Stimulated activated naive CD8-positive, alpha-beta T cell treated with anti-CD3 and anti-CD28 coated beads, Interleukin-15, amount 100 ng/mL, for 72 hours (primary cell): ENCODE data around the gene MRPS25.
"Not testable (repeated sequence)": the region's sequence is repeated elsewhere in the genome, so short reads cannot be mapped to it uniquely, and the experiment has no call there.

Experiments used
- ATAC-seq: fragments of 150-1000 bp; cut with Tn5 transposase; 2 replicates; pipeline ENCODE4 v1.10.0; 2021; ENCODE audit warnings: mild to moderate bottlenecking, moderate library complexity
- DNase-seq, 2 donors: peaks; one replicate each; pipeline ENCODE4 v3.0.0; 2021 to 2022
- H3K27ac Mint-ChIP-seq, 2 donors: one replicate each; pipeline ENCODE4 v1.8.0; 2022; ENCODE audit warnings: mild to moderate bottlenecking in 2 of 2, mixed read lengths in 2 of 2, moderate library complexity in 2 of 2
- H3K27me3 Mint-ChIP-seq: one replicate; pipeline ENCODE4 v1.8.0; 2022; ENCODE audit warnings: mixed read lengths
- H3K4me1 Mint-ChIP-seq: one replicate; pipeline ENCODE4 v1.8.0; 2022; ENCODE audit warnings: mild to moderate bottlenecking, mixed read lengths
- H3K4me3 Mint-ChIP-seq, 2 donors: one replicate each; pipeline ENCODE4 v1.8.0; 2022; ENCODE audit warnings: mild to moderate bottlenecking in 2 of 2, mixed read lengths in 2 of 2, moderate library complexity in 1 of 2
- H3K9me3 Mint-ChIP-seq, 2 donors: one replicate each; pipeline ENCODE4 v1.8.0; 2022; ENCODE audit warnings: mixed read lengths in 2 of 2

The MRPS25 gene

GRCh38 chr3:15038306-15038705 is 26.8 kb downstream of the MRPS25 start:
- no peaks in the 10 kb centered on the region for H3K9me3 Mint-ChIP-seq
- H3K4me1 Mint-ChIP-seq = peaks cover 11% of the 10 kb centered on the region
- no peaks in the 10 kb centered on the region for H3K27me3 Mint-ChIP-seq
- DNase-seq = no peak
- no peak overlapping the region for H3K4me3 Mint-ChIP-seq
- ATAC-seq = no peak
- H3K27ac Mint-ChIP-seq = no peak overlapping the region

- Mint-ChIP-seq H3K27ac (peak overlapping the region; percentile 61 to 69), H3K4me3 (no peak overlapping the region), H3K4me1 (no peaks in the 10 kb centered on the region), H3K27me3 (no peaks in the 10 kb centered on the region), H3K9me3 (no peaks in the 10 kb centered on the region)
- DNase-seq (no peak), ATAC-seq (no peak)
These were observed 32.0 kb downstream of the MRPS25 start for GRCh38 chr3:15033103-15033502.

GRCh38 chr3:15032650-15033049 is 32.5 kb downstream of the MRPS25 start:
- peak overlapping the region in 1 of 2 donors; percentile 69 for H3K27ac Mint-ChIP-seq

GRCh38 chr3:15029625-15030024 is 35.5 kb downstream of the MRPS25 start:
- Mint-ChIP-seq H3K9me3 (no peaks in the 10 kb centered on the region), H3K4me1 (no peaks in the 10 kb centered on the region), H3K27me3 (no peaks in the 10 kb centered on the region), H3K4me3 (no peak overlapping the region), H3K27ac (peak overlapping the region in 1 of 2 donors; percentile 28)
- DNase-seq (no peak), ATAC-seq (no peak)

More at GRCh38 chr3:15032650-15033049, 32.5 kb downstream of the MRPS25 start:
- Mint-ChIP-seq H3K9me3 (no peaks in the 10 kb centered on the region), H3K4me1 (no peaks in the 10 kb centered on the region), H3K27me3 (no peaks in the 10 kb centered on the region), H3K4me3 (no peak overlapping the region)
- no peak for ATAC-seq
- DNase-seq = no peak

GRCh38 chr3:15023719-15024118 is 41.4 kb downstream of the MRPS25 start:
- DNase-seq = no peak
- Mint-ChIP-seq H3K4me3 (no peak overlapping the region), H3K9me3 (no peaks in the 10 kb centered on the region), H3K4me1 (no peaks in the 10 kb centered on the region), H3K27me3 (no peaks in the 10 kb centered on the region), H3K27ac (no peak overlapping the region)
- no peak for ATAC-seq

GRCh38 chr3:15023249-15023648 is 41.9 kb downstream of the MRPS25 start:
- ATAC-seq (no peak), DNase-seq (no peak)
- no peaks in the 10 kb centered on the region for H3K4me1 Mint-ChIP-seq
- H3K4me3 Mint-ChIP-seq = no peak overlapping the region
- H3K27ac Mint-ChIP-seq = no peak overlapping the region
- H3K9me3 Mint-ChIP-seq = no peaks in the 10 kb centered on the region
- H3K27me3 Mint-ChIP-seq = no peaks in the 10 kb centered on the region

GRCh38 chr3:15017191-15017590 is 47.9 kb downstream of the MRPS25 start:
- Mint-ChIP-seq H3K27ac (no peak overlapping the region), H3K9me3 (no peaks in the 10 kb centered on the region), H3K27me3 (no peaks in the 10 kb centered on the region), H3K4me1 (no peaks in the 10 kb centered on the region), H3K4me3 (no peak overlapping the region)
- DNase-seq (no peak), ATAC-seq (no peak)

- H3K4me3 Mint-ChIP-seq = no peak overlapping the region
- H3K4me1 Mint-ChIP-seq = no peaks in the 10 kb centered on the region
- ATAC-seq = no peak
- no peak for DNase-seq
- no peaks in the 10 kb centered on the region for H3K9me3 Mint-ChIP-seq
- no peaks in the 10 kb centered on the region for H3K27me3 Mint-ChIP-seq
- no peak overlapping the region for H3K27ac Mint-ChIP-seq
These were observed 49.7 kb downstream of the MRPS25 start for GRCh38 chr3:15015456-15015855.

- ATAC-seq (no peak), DNase-seq (no peak)
- H3K27me3 Mint-ChIP-seq = no peaks in the 10 kb centered on the region
- H3K9me3 Mint-ChIP-seq = no peaks in the 10 kb centered on the region
- no peaks in the 10 kb centered on the region for H3K4me1 Mint-ChIP-seq
- no peak overlapping the region for H3K4me3 Mint-ChIP-seq
- H3K27ac Mint-ChIP-seq = no peak overlapping the region
These were observed 50.3 kb downstream of the MRPS25 start for GRCh38 chr3:15014606-15015328.

- H3K27ac Mint-ChIP-seq = no peak overlapping the region
- no peak for ATAC-seq
- H3K9me3 Mint-ChIP-seq = no peaks in the 10 kb centered on the region
- H3K4me1 Mint-ChIP-seq = no peaks in the 10 kb centered on the region
- H3K27me3 Mint-ChIP-seq = no peaks in the 10 kb centered on the region
- DNase-seq = no peak
- no peak overlapping the region for H3K4me3 Mint-ChIP-seq
These were observed 53.9 kb downstream of the MRPS25 start for GRCh38 chr3:15011174-15011573.

GRCh38 chr3:15010664-15011063 is 54.5 kb downstream of the MRPS25 start:
- H3K27me3 Mint-ChIP-seq = no peaks in the 10 kb centered on the region

GRCh38 chr3:15009167-15009566 is 55.9 kb downstream of the MRPS25 start:
- DNase-seq (no peak), ATAC-seq (no peak)
- no peak overlapping the region for H3K4me3 Mint-ChIP-seq
- H3K4me1 Mint-ChIP-seq = no peaks in the 10 kb centered on the region
- no peaks in the 10 kb centered on the region for H3K27me3 Mint-ChIP-seq
- H3K27ac Mint-ChIP-seq = no peak overlapping the region
- H3K9me3 Mint-ChIP-seq = no peaks in the 10 kb centered on the region

More at GRCh38 chr3:15010664-15011063, 54.5 kb downstream of the MRPS25 start:
- Mint-ChIP-seq H3K4me3 (no peak overlapping the region), H3K9me3 (no peaks in the 10 kb centered on the region), H3K4me1 (no peaks in the 10 kb centered on the region), H3K27ac (no peak overlapping the region)
- ATAC-seq (no peak), DNase-seq (no peak)

GRCh38 chr3:15007681-15008141 is 57.4 kb downstream of the MRPS25 start:
- H3K4me1 Mint-ChIP-seq = no peaks in the 10 kb centered on the region
- no peak overlapping the region for H3K27ac Mint-ChIP-seq
- ATAC-seq = no peak
- no peaks in the 10 kb centered on the region for H3K9me3 Mint-ChIP-seq
- H3K4me3 Mint-ChIP-seq = no peak overlapping the region
- H3K27me3 Mint-ChIP-seq = no peaks in the 10 kb centered on the region
- DNase-seq = no peak

- H3K9me3 Mint-ChIP-seq, H3K4me3 Mint-ChIP-seq, H3K27ac Mint-ChIP-seq, ATAC-seq, DNase-seq, H3K27me3 Mint-ChIP-seq: not testable (repeated sequence)
- H3K4me1 Mint-ChIP-seq = peaks cover 25% of the 10 kb centered on the region
These were observed 65.9 kb downstream of the MRPS25 start for GRCh38 chr3:14999182-14999581.
